ENCODE data around the gene PIK3C3.
"Not testable (repeated sequence)": the region's sequence is repeated elsewhere in the genome, so short reads cannot be mapped to it uniquely, and the experiment has no call there.

Gene PIK3C3

DNA sequence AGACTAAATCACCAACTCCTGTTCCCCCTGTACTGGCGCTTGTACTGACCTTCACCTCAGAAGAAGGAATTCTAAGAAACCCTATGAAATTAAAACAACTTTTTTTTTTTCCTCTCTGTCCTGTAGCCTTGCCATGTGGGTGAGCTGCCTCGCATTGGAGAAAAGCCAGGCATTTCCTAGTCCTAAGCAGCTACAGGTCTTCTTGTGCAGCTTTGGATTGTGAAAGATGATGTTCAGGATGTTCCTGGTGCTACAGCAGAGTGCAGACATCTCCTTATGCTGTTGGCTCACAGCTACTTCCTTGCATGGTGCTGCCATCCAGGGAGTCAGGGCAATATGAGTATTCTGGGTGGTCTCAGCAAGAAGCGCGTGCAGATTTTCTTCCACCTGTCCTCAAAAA is 11.9 kb downstream of the PIK3C3 start:
- DNase-seq (ENCODE audit: low read depth), result no peak

DNA sequence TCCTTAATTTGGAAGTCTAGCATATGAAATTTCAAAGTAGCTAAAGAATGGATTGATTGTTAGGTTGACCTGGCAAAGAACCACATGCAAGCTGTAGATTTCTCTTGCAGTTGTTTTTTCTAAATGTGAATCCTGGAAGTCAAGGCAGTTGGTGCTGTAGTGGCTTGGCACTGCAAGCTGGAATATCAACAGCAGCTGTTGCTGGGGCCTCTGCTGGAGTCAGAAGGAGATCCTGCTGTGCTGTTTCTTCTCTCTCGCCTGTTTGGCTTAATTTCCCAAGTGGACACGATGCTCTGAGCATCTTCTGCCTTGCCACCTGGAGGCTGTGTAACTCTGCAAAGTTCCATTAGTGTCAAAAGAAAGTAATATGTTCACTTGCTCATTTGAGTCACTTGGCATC is 12.6 kb downstream of the PIK3C3 start:
- DNase-seq (ENCODE audit: low read depth), result no peak

DNA sequence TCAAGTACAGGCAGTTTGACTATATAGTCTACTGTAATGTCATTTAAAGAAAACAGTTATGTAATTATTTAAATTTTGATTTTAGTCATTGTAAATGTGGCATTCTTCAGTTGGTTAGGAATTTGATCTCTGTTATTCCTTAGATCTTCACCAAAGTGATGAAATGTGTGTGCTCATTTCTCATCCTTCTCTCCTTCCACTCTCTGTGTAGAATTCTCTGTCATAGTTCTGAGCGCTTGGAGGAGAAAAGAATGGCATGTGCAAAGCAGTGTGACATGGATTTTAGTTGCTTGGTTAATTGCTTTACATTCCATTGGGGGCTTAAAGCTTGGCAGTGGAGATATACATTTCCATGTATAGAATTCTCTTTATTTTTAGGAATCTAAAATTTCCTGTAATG is 14.8 kb downstream of the PIK3C3 start:
- no peak for DNase-seq (ENCODE audit: low read depth)

DNA sequence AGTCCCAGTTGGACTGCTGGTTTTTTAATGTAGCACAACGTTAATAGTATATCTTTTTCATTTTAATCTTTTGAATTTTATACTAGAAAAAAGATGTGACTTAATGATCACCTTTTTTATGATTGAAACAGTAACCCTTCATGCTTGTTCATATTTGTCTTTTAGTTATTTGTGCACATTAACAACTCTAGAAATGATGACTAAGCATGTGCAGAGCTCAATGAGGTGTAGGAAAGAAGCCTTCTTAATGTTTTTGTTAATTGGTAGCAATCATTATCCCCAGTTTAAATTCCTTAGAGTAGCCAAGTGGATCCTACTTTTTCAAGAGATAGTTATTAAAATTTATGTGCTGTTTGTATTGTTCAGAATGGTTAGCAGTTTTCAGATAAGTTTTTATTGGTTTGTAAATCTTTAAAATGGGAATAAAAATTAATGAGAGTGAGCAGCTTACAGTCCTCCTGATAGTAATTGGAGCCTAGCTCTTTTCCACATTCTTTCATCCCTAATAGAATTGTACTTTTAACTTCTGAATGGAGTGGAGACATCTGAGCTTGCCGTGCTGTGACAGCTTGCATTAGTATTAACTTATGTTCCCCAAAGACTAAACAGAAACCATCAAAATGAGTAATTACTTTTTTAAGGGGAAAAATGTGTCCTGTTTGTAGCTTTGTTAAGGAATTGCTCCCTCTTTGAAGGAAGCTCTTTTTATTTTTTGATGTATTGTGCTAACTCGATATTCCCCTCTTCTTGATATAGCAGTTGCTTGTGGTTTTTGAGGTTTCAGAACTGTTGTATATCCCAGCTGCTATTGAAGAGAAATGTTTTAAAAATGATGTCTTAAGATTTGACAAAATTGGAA is 17.3 kb downstream of the PIK3C3 start:
- no peak for DNase-seq (ENCODE audit: low read depth)

DNA sequence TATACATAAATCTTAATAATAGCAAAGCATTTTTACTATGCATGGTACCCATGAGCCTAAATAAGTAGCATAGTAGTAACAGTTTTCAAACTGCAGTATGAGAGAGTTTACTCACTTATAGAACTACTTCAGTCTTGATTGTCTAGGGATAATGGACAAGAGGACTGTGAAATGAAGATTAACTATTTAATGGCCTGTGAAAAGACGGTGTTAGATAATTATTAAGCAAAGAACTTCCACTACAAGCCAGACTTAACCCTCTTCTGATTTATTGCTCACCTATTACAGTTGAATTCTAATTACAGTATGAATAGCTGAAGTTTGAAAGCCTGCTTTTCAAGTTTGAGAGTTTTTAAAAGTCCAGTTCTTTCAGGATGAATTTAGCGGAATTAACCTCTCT is 18.9 kb downstream of the PIK3C3 start:
- DNase-seq (ENCODE audit: low read depth), result no peak

DNA sequence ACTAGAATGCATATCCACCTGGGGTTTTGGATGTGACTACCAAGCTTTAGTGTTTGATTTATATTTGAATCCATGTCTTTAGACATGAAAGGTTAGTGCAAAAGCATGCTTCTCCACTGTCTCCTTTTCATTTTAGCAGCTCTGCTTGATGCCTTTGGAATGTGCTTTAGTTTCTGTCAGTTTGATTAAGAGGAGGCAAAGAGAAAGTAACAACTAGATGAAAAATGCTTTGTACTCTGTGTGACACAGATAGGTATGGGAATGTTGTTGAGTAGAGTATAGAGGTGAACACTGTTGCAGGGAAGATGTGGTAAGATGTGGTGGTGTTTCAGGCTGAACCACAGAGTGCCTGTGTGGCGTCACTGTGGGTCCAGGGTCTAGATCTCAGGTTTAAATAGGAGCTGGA is 19.8 kb downstream of the PIK3C3 start:
- DNase-seq (ENCODE audit: low read depth), result no peak

DNA sequence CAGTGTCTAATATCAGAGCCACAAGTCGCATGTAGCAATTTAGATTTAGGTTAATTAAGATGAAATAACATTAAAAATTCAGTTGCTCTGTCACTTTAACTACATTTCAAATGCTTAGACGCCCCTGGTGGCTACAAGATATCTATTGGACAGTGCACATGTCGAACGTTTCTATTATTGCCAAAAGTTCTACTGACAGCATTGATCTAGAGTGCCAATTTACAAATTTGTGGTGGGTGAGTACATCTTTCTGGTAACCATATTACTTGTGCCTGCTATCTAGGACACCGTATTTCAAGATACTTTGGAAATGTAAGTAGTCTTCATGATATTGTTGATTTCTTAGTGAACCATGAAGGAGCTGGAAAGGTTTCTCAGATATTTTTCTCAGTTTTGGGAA is 20.2 kb downstream of the PIK3C3 start:
- DNase-seq (ENCODE audit: low read depth), result no peak

DNA sequence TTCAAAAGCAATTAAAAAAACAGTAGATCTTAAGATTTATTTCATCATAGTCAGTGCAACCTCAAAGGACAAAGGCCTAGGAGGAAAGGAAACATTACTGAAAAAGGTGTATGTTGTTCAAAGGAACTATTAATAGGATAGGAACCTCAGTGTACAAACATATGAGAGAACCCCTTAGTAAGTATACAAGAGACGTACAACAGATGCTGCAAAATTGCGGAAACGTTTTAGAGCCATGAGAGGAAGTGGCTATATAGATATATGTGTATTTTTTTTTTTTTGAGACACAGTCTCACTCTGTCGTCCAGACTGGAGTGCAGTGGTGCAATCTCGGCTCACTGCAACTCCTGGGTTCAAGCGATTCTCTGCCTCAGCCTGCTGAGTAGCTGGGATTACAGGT is 22.2 kb downstream of the PIK3C3 start:
- DNase-seq (ENCODE audit: low read depth), result no peak

DNA sequence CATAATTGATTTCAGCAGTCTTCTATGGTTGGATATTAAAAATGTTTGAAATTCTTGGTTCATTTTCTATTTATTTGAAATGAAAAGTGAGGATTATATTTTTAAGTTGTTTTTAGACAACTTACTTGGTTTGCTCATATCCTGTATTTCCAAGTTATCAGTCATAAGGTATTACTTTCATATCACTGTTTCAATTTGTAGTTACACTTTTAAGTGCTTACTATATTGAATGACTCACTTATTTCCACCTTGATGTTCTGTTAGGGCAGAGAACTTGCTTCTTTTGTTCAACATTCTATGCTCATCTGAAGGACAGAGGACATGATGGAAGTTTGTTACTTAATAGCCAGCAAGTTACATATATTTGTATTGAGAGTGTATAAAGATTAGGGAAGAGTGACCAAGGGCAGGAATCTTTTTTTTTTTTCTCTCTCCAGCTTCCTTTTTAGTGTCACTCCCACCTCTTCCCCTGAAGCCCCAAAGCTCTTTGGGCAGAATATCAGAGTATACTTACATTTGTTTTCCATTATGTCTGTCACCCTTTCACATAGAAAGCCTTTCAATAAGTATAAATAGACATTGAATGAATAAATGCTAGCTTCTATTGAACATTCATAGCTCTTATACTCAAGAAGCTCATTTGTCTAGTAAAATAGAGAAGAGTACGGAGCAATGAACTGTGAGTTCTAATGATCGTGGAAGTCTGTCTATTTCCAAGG is 28.1 kb downstream of the PIK3C3 start:
- no peak for DNase-seq (ENCODE audit: low read depth)

DNA sequence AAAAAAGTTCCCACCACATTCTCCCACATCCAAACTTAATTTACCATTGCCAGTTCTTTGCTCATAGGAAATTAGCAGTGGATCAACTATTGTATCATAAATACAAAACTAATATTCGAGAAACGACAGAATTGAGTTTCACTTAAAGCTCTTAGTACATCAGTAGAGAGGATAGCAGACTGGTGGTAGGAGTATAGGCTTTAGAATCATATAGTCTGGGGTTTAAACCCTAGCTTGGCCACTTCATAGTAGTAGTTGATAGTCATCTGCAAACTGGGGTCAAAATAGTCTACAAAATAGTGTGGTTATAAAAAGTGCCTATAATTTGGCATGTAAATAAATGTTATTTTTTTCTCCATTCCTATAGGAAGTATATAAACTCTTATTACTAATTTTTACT is 30.9 kb downstream of the PIK3C3 start:
- DNase-seq (ENCODE audit: low read depth), result no peak

DNA sequence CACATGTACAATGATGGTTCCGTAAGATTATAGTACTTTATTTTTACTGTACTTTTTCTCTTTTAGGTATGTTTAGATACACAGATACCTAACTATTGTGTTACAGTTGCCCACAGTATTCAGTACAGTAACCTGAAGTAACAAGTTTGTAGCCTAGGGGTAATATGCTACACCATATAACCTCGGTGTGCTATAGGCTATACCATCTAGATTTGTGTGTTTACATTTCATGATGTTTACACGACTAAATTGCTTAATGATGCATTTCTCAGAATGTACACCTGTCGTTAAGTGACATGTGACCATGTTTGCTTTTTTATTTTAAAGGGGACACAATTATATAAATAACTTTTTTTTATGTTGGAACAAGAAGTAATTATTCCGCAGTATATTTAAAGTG is 34.5 kb downstream of the PIK3C3 start:
- DNase-seq (ENCODE audit: low read depth), result no peak

DNA sequence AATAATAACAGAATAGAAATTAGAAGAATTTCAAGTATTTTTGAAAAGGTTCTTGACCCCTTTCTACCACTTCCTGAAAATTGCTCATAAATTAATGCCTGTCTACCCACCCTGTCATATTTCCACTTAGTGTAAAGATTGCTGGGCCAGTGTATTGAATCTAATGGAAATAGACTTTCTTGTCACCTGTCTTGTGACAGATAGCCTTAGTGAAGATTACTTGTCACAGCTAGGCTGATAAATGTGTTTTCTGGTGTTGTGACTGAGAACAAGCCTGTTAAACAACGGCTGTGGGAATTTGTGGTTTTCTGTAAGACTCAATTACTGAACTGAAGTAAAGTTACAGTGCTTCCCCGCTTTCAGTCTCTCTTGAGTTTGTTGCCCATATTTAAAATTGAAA is 37.0 kb downstream of the PIK3C3 start:
- DNase-seq (ENCODE audit: low read depth), result no peak

DNA sequence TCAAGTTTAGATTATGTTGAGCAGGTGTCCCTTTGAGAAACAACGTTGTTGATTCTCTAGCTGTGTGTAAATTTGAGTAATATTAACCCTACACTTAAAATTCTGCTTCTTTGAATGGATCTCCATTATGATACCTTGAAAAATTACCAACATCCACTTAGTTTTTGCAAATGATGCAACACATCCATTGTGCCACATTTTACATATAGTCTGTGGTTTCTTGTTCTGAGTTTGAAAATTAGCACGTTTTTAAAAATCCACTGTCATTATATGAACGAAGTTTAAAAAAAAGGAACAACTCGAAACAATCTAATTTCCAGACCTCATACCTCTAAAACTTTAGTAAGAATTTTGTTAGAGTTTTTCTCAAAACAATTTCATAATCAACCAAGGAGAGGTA is 37.7 kb downstream of the PIK3C3 start:
- DNase-seq (ENCODE audit: low read depth), result no peak

DNA sequence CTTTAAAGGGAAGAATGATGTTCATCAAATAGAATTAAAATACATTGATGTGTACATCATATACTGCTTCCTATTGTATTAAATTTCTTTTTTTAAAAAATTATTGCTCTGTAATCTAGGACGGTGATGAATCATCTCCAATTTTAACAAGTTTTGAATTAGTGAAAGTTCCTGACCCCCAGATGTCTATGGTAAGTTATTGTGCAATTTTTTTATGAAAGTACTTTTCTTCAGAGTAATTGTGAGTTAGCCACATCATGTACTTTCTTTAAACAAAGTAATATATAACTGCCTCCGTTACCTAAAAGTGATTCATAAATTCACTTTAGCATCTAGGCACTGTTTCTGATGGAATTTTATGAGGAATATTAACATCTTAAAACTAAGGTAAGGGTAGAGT is 38.1 kb downstream of the PIK3C3 start:
- no peak for DNase-seq (ENCODE audit: low read depth)

DNA sequence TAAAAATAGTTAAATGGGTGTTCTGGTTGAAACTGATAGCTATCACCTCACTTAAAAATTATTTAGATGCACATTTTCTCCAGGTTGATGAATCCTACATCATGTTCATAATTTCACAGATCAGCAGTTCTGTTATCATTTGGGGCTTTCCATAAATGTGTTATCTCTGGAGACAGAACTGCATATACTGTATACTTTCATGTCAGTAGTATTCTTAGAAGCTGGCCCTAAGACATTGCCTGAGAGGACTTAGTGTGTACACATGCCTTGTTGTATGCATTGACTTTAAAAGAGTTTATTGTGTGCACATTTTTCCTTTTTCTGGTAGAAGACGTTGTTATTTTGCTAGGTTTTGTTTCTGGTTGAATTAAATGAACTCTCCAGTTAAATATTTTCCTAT is 41.0 kb downstream of the PIK3C3 start:
- DNase-seq (ENCODE audit: low read depth), result no peak

DNA sequence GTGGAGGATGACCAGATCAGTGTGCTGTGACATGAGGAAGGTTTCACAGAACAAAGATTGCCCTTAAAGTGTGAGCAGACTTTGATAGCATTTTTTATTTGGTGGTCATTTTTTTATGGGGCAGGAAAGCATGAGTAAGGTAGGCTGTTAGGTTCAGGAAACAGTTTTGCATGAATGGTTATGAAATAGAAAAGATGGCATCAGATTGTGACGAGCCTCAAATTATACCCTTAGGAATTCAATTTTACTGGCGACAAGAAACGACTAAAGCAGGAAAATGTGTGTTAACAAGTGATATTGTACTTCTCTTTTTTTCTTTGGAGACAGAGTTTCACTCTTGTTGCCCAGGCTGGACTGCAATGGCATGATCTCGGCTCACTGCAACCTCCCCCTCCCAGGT is 44.7 kb downstream of the PIK3C3 start:
- DNase-seq (ENCODE audit: low read depth), result no peak

DNA sequence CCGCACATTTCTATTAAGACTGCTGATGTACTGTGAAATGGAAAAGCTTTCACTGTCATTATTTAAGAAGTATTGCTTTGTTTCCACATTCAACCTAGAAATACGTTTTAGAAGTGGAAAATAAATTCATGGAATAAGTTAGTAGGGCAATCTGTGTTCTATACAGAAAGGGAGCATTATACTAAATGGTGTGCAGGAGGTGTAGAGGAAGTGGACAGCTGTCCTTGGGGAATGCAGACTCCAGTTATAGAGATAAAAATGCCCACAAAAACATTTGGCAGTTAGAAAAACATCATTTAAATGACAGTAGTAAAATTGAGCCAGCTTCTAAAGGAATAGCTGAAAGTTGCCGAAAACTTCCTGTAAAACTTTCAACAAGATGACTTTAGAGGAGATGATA is 46.8 kb downstream of the PIK3C3 start:
- DNase-seq (ENCODE audit: low read depth), result no peak

DNA sequence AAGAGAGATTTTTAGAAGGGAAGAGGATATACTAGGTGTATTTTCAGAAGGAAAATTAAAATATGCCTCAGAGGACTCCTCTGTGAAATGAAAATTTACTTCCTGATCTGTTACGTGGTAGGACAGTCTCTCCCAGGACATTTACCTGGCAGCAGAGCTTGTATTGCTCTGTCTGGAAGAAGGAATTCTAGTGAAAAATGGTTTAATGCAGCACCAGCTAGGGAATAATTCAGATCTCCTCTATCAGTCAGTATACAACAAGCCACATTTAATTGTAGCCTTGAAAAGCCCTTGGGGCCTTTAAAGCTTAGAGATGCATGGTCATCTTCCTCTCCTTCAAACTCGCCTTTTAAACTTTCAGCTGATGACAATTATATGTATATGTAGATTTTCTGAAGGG is 49.6 kb downstream of the PIK3C3 start:
- no peak for DNase-seq (ENCODE audit: low read depth)

DNA sequence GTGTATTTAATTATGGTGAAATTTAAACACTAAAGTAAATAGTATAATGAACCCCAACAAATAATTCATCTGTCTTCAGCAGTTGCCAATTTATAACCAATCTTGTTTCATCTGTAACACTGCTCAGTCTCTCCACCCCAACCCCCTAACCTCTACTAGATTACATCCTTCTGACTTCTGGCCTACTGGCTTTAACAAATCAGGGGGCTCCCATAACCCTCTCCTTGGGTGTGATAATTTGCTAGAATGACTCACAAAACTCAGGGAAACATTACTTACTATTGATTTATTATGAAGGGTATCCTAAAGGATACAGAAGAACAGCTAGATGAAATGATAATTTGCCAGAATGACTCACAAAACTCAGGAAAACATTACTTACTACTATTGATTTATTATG is 50.7 kb downstream of the PIK3C3 start:
- DNase-seq (ENCODE audit: low read depth), result no peak

DNA sequence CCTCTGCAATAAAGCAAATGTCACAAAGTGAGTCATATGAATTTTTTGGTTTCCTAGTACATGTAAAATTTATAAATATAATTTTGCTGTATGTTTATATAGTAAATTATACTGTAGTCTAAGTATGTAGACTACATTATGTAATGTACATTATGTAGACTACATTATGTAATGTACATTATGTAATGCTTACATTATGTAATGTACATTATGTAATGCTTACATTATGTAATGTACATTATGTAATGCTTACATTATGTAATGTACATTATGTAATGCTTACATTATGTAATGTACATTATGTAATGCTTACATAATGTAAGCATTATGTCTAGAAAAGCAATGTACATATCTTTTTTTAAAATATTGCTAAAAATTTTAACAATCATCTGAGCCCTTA is 54.4 kb downstream of the PIK3C3 start:
- DNase-seq (ENCODE audit: low read depth), result not testable (repeated sequence)

DNA sequence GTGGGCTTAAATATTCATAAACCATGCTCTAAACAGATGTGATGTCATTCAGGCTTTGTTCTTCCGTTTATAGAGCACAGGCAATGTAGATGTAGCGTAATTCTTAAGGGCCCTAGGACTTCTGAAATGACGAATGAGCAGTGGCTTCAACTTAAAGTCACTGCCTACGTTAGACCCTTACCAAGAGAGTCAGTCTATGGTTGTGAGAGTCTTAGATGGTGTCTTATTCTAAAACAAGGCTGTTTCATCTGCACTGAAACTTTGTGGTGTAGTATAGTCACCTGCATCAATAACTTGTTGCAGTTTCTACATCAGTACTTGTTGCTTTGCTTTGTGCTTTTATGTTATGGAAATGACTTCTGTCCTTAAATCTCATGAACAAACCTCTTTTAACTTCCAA is 56.0 kb downstream of the PIK3C3 start:
- no peak for DNase-seq (ENCODE audit: low read depth)

DNA sequence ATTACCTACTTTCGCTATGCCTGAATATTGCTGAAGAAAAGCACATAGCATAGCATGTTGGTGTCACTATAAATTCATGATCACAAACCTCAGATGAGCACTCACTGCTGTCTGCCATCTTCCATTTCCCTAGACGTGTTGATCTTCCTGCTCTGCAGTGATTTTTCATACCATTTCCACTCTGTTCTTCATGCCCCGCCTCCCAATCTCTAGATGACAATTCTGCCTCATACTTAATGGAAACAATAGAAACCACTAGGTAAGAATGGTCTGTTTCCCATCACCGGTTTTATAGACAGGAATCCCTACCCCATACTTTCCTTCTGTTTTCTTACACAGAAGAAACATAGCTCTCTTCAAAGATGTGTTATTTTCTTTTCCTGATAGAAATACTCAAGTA is 63.8 kb downstream of the PIK3C3 start:
- no peak for DNase-seq (ENCODE audit: low read depth)

DNA sequence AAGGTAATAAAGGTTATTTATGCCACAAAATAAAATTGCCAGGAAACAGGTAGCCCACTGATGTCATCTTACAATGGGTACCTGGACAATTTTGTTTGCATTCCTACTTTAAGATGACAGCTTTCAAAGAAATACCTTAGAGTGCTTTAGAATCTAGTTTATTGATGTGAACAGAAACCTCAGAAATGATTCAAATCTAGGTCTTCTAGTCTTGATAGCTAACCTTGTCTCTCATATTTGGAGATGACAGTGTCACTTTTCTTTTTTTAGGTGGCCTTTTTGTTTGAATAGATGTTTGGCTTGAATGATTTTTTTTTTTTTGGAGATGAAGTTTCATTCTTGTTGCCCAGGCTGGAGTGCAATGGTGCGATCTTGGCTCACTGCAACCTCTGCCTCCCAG is 69.1 kb downstream of the PIK3C3 start:
- no peak for DNase-seq (ENCODE audit: low read depth)

DNA sequence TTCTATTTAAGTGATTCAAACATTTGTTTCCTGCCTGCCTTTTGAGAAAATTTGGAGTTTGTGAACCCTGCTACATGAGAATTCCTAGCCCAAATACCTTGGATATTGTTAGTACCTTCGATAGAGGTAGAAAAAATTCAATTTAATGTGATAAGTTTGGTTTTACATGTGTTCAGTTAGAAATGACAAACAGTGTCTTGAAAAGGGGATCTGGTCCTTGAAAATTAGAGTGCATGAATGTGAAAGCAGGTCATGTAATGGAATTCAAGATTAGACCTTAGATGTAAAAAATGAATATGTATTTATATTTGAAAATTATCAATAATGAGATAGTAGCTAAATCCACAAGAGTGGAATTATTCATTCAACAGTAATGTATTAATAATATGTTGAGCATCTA is 70.5 kb downstream of the PIK3C3 start:
- DNase-seq (ENCODE audit: low read depth), result no peak
